GM12801 (cell line): Measurements from ENCODE around the gene CACNA2D4.

Experiments used
- TF ChIP-seq, protein P1 (sequence below): IDR thresholded peaks from one replicate; pipeline ENCODE4 v1.5.1; 2011; ENCODE audit warnings: control low read depth; ENCODE audit not compliant: insufficient read length; ENCODE audit errors: extremely low read depth

Gene CACNA2D4

DNA sequence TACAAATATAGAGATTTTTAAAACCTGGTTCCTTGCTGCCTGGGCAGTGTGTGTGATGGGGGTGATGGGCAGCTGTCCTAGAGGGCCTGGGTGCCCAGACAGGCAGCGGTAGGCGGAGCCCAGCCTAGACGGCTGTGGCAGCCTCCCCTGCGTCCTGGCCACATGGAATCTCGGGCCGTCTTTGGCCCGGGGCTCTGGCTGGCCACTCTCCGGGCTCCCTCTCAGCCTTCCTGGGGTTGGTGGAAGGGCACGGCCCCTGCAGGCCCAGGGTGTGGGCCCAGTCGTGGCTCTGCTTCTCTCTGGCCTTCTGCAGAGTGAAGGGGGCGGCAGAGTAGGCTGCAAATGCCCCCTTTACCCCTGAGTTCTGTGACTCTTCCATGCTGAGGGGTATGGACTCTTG lies 95.8 kb downstream of the CACNA2D4 start:
- TF ChIP-seq, protein P1, sequence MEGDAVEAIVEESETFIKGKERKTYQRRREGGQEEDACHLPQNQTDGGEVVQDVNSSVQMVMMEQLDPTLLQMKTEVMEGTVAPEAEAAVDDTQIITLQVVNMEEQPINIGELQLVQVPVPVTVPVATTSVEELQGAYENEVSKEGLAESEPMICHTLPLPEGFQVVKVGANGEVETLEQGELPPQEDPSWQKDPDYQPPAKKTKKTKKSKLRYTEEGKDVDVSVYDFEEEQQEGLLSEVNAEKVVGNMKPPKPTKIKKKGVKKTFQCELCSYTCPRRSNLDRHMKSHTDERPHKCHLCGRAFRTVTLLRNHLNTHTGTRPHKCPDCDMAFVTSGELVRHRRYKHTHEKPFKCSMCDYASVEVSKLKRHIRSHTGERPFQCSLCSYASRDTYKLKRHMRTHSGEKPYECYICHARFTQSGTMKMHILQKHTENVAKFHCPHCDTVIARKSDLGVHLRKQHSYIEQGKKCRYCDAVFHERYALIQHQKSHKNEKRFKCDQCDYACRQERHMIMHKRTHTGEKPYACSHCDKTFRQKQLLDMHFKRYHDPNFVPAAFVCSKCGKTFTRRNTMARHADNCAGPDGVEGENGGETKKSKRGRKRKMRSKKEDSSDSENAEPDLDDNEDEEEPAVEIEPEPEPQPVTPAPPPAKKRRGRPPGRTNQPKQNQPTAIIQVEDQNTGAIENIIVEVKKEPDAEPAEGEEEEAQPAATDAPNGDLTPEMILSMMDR, result no peak

DNA sequence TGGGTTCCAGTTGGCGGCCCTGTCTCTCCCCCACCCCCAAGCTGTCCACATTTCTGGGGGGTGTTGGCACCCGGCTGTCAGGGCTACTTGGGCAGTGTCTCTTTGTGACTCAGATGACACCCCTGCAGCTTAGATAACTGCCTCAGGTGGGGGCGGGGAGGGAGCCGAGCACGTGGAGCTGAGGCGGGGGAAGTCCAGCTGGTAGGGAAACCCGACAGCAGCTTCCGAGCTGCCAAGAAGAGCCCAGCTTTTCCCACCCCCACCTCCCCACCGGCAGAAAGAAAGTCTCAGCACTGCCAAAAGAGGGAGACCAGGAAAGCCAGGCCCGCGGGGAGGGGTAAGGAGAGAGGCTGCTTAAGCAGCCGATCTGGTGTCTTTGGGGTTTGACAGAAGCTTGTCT lies 96.6 kb downstream of the CACNA2D4 start:
- TF ChIP-seq, protein P1, result no peak

DNA sequence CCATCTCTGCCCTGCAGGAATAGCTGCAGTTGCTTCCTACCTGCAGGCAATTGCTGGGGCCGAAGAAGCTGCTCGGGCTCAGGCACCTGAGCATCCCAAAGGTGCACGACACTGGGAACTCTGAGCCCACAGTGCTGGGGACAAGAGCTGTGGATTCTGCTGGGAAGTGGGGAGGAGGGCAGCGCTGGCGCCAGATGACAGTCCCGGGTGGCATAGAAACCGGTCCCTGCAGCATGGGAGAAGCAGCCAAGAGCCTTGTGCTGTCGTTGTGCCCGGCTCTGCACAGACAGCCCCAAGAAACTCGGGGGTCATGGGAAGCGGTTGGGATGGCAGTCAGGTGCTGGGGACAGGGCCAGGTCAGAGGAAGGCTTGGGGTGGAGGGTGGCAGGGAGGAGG lies 97.6 kb downstream of the CACNA2D4 start:
- TF ChIP-seq, protein P1, result no peak

DNA sequence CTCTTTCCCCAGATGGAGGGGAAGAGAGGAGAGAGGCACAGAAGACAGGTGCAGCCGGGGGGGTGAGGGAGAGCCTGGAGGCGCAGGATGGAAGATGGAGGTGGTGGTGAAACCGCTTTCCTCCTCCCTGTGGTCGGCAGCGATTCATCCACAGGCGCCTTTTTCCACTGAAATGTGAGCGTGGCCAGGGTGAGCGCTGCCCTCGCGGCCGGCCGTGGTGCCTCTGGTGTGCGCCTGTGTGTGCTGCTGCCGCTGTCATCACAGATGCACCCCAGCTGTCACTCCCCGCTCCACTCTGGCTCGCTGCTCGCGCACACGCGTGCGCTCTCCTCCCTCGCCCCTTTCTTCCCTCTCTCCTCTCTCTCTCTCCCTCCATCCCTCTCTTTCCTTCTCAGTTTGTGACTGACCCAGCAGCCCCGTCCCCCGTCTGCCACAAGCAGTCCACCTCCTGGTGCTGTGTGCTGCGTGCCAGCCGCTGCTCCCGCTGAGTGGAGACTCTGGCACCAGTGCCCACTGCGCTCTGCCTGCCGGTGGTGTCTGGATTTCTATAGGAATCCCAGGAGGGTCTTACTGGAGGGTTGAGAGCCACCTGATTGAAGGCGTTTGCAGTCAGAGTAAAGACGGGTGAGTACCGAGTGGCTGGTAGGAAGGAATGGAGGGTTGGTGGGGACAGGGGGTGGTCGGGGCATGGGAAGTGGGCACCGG lies 98.1 kb downstream of the CACNA2D4 start, which contains the start of gene LRTM2:
Gene LRTM2 (plus strand): TSS at position 375 of the 705 bp plus-strand sequence. CDS start 7,584 bp downstream, outside the sequence.
- TF ChIP-seq, protein P1, result no peak

DNA sequence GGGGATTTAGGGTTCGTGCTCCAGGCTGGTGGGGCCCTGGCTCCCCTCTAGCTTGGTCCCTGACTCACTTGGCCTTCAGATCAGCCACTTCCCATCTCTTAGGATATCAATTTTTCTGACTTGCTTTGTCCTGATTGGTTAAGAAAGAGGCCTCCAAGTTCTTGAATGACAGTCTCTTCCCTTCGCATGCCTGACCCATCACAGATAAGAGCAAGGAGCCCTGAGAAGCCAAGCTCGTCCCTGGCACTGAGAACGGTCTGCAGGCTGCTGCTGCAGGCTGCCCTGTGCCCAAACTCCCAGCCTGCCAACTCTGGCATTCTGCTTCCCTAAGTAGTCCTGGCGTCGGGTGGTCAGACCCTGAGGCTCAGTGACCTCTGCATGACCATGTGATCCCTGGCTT lies 98.9 kb downstream of the CACNA2D4 start:
- TF ChIP-seq, protein P1, result no peak

DNA sequence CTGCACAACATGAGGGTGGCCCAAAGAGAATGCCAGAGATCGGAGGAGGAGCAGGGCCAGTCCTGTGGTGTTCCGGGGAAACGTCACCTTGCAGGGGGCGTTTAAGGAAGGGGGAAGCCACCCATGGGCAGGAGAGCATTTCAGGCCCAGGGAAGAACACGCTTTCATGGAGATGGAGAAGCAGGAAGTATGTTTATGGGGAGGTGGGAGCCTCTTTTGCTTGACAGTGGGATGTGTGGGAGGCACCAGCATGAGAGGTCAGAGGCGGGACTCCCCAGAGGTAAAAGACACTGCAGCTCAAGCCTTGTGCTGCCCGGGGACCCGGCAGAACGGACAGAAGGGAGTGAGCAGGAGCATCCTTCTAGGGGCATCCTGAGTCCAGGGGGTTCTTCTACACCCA lies 99.4 kb downstream of the CACNA2D4 start:
- TF ChIP-seq, protein P1, result no peak

DNA sequence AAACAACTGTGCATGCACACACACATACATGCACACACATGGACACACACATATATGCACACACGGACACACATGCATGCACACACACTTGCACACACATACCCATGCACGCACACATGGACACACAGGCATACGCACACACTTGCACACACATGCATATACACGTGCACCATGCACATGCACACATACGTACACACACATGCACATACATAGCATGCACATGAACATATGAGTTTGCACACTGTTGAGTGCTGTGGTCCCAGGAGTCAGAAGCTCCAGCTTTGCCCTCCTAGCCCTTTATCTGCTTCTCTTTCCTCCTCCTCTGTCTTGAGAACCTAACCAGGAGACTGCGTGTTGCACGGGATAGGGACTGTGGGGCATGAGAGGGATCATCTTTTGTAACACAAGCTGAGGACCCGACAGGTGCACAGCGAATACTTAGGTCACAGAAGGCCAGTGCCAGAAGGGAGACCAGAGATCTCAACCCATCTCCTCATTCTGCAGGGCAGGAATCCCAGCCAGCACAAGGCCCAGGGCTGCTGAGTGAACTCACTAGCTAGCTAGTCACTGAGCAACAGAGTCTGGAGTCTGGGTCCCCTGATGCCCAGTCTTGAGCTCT lies 101.6 kb downstream of the CACNA2D4 start:
- TF ChIP-seq, protein P1, result no peak
